Skin epidermis (tissue), 12 donors: ENCODE results near the gene TUSC2.

Experiments used
- H3K27ac ChIP-seq, 21 experiments: fragments of 200-600 bp; sonication (generic) in 11 of 21; one replicate each; pipeline ENCODE4 v1.5.0; 2020; ENCODE audit warnings: mild to moderate bottlenecking in 3 of 21, inconsistent platforms in 2 of 21, moderate library complexity in 2 of 21
- H3K4me3 ChIP-seq, 7 experiments: fragments of 200-600 bp; sonication (generic) in 2 of 7; one replicate each; pipeline ENCODE4 v1.5.0; 2020; ENCODE audit warnings: inconsistent platforms in 2 of 7, mild to moderate bottlenecking in 2 of 7, moderate library complexity in 1 of 7

TUSC2 gene

GRCh38 chr3:50355829-50356552 is 28.0 kb upstream of the TUSC2 start:
- peak overlapping the region in 1 of 7 experiments; percentile 98 for H3K4me3 ChIP-seq
- peak overlapping the region in 9 of 21 experiments; percentile 6 to 95 (median 42) for H3K27ac ChIP-seq

GRCh38 chr3:50354850-50355249 is 26.8 kb upstream of the TUSC2 start:
- H3K4me3 ChIP-seq, result no peak overlapping the region
- peak overlapping the region in 2 of 21 experiments; percentile 47 to 94 for H3K27ac ChIP-seq

GRCh38 chr3:50354186-50354764 is 26.3 kb upstream of the TUSC2 start:
- H3K27ac ChIP-seq, result no peak overlapping the region
- H3K4me3 ChIP-seq, result no peak overlapping the region

- Histone ChIP-seq H3K27ac (peak overlapping the region in 1 of 21 experiments; percentile 37), H3K4me3 (no peak overlapping the region)
Measured at GRCh38 chr3:50353245-50354004, 25.4 kb upstream of the TUSC2 start.

- peak overlapping the region in 1 of 21 experiments; percentile 37 for H3K27ac ChIP-seq
- H3K4me3 ChIP-seq, result no peak overlapping the region
Measured at GRCh38 chr3:50352781-50353180, 24.8 kb upstream of the TUSC2 start.

GRCh38 chr3:50351323-50351697 is 23.3 kb upstream of the TUSC2 start:
- peak overlapping the region in 19 of 21 experiments; percentile 82 to 100 (median 92) for H3K27ac ChIP-seq
- peak overlapping the region; percentile 34 to 81 (median 60) for H3K4me3 ChIP-seq

GRCh38 chr3:50350527-50351322 is 22.7 kb upstream of the TUSC2 start, which contains the start of the genes CYB561D2 and NPRL2:
CYB561D2 (plus strand) TSS chr3:50350862; CDS start chr3:50351434, 572 bp downstream.
NPRL2 (minus strand) TSS chr3:50350775; CDS start chr3:50350652, 123 bp downstream.
- peak within 1 kb of the TSS; percentile 34 to 81 (median 60) for H3K4me3 ChIP-seq
- H3K27ac ChIP-seq, result peak within 1 kb of the TSS; percentile 74 to 100 (median 92)

GRCh38 chr3:50350213-50350526 is 22.1 kb upstream of the TUSC2 start:
- Histone ChIP-seq H3K4me3 (peak overlapping the region; percentile 34 to 81 (median 60)), H3K27ac (peak overlapping the region; percentile 59 to 100 (median 92))

GRCh38 chr3:50347187-50347813 is 19.3 kb upstream of the TUSC2 start:
- peak overlapping the region in 2 of 21 experiments; percentile 12 to 28 for H3K27ac ChIP-seq

GRCh38 chr3:50345586-50346234 is 17.7 kb upstream of the TUSC2 start, which contains the start of gene ZMYND10:
ZMYND10 (minus strand) TSS chr3:50345732; CDS start chr3:50345579, 153 bp downstream.
- Histone ChIP-seq H3K4me3 (peak within 1 kb of the TSS in 6 of 7 experiments; percentile 16 to 37 (median 29)), H3K27ac (peak within 1 kb of the TSS in 4 of 21 experiments; percentile 23 to 65 (median 52))

More at GRCh38 chr3:50347187-50347813, 19.3 kb upstream of the TUSC2 start:
- H3K4me3 ChIP-seq, result no peak overlapping the region

- Histone ChIP-seq H3K27ac (no peak overlapping the region), H3K4me3 (peak overlapping the region in 5 of 7 experiments; percentile 16 to 37 (median 26))
Measured at GRCh38 chr3:50345008-50345407, 17.0 kb upstream of the TUSC2 start.

GRCh38 chr3:50342813-50343633 is 15.0 kb upstream of the TUSC2 start:
- Histone ChIP-seq H3K27ac (peak overlapping the region in 4 of 21 experiments; percentile 23 to 98 (median 97)), H3K4me3 (no peak overlapping the region)

- peak overlapping the region in 11 of 21 experiments; percentile 83 to 98 (median 97) for H3K27ac ChIP-seq
- no peak overlapping the region for H3K4me3 ChIP-seq
Measured at GRCh38 chr3:50341996-50342650, 14.1 kb upstream of the TUSC2 start.

- Histone ChIP-seq H3K4me3 (peak overlapping the region in 5 of 7 experiments; percentile 42 to 87 (median 65)), H3K27ac (peak overlapping the region in 20 of 21 experiments; percentile 77 to 98 (median 96))
Measured at GRCh38 chr3:50341537-50341936, 13.5 kb upstream of the TUSC2 start.

- H3K4me3 ChIP-seq, result peak within 1 kb of the TSS; percentile 42 to 87 (median 61)
- H3K27ac ChIP-seq, result peak within 1 kb of the TSS; percentile 58 to 98 (median 96)
Measured at GRCh38 chr3:50340448-50341329, 12.7 kb upstream of the TUSC2 start, which contains the start of gene RASSF1. RASSF1 (minus strand) TSS chr3:50340836; CDS start chr3:50340805, 31 bp downstream.

GRCh38 chr3:50340147-50340447 is 12.1 kb upstream of the TUSC2 start:
- Histone ChIP-seq H3K4me3 (peak overlapping the region; percentile 42 to 87 (median 61)), H3K27ac (peak overlapping the region; percentile 58 to 98 (median 96))
